GM18909 (cell line): Measurements from ENCODE around the gene DLX6.

ENCODE experiments used
- ATAC-seq: cut with Tn5 transposase; IDR thresholded peaks from one replicate; pipeline ENCODE4 v1.9.1; 2021; ENCODE audit warnings: mild to moderate bottlenecking; ENCODE audit not compliant: unreplicated experiment, poor library complexity

The DLX6 gene

DNA sequence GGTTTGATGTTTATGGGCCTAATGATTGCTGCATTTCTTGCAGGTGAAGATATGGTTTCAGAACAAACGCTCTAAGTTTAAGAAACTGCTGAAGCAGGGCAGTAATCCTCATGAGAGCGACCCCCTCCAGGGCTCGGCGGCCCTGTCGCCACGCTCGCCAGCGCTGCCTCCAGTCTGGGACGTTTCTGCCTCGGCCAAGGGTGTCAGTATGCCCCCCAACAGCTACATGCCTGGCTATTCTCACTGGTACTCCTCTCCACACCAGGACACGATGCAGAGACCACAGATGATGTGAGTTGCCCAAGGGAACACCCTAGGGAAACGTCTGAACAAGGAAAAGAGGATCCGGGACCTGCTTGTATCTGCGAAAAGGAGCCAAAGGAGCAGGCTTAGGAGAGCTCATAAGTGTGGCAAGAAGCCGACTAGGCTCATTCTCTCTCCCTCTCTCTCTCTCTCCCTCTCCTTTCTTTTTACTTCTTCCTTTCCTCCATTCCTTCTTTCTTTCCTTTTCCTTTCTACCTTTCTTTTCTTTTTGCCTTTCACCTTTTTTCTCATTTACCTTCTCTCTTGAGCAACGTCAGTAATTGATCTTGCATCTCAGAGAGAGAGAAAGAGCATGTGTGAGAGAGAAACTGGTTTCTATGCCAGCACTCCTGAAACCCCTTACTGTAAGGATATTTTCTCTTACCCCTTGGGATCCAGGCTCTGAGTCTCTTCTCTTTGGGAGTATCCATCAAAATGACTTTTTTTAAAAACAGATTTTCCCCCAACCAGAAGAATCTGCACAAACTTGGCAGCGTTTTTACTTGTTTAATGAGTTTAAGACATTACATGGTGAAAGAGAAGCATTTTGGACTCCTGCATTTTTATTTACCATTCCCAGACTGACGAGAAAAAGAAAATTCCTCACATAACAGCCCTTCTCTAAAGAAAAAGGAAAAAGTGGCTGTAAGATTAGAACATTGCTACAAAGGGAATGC is 4.7 kb downstream of the DLX6 start:
- no peak for ATAC-seq

DNA sequence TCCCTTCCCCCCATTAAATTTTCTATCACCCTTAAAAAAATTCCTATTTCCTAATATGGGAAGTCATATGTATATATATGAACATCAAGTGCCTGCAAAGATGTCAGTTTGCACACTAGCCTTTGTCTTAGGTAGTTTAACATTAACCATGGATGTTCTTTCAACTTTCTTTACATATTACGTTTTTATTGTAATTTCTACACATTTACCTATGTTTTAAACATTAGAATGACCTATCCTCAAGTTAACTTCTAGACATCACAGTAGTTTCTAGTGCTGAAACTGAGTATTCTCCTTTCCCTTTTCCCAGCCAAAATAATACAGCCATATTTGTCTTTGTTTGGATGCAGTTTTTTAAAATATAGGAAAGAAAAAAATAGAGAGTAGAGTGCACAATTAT is 5.8 kb downstream of the DLX6 start:
- no peak for ATAC-seq

- no peak for ATAC-seq
Observed at GRCh38 chr7:97011536-97012364, 6.4 kb downstream of the DLX6 start.

DNA sequence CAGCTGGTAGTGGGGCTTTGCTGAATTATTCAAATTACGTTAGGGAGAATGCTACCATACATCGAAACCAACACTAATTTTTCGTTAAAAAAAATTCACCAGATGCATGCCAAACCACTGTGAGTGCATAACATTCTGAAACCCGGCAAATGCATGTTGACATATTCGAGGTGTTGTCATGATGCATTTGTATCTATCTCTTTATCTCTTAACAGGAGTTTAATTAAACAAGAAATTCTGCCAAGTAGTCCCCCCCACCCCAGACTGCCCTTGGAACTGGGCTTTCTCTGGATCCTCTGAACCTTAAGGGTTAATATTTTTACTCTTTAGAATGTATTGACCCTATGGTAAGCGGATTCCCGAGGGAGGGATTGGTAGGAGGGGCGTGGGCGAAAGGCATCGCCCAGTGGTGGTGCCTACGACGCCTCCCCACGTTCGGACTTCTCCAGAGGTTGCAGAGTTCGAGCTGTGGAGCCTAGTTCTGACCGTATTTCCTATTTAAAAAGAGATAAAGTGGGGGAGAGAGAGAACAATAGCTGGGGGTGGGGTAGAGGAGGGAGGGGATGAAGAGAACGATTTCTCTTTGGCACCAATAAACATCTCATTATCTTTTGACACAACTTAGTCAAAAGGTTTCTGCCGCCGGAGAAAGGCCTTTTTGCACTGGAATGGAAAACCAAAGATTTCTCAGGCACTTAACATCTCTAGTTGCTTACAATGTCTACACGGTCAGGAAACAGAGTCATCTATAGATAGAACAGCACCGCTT is 7.2 kb downstream of the DLX6 start:
- ATAC-seq, result no peak

DNA sequence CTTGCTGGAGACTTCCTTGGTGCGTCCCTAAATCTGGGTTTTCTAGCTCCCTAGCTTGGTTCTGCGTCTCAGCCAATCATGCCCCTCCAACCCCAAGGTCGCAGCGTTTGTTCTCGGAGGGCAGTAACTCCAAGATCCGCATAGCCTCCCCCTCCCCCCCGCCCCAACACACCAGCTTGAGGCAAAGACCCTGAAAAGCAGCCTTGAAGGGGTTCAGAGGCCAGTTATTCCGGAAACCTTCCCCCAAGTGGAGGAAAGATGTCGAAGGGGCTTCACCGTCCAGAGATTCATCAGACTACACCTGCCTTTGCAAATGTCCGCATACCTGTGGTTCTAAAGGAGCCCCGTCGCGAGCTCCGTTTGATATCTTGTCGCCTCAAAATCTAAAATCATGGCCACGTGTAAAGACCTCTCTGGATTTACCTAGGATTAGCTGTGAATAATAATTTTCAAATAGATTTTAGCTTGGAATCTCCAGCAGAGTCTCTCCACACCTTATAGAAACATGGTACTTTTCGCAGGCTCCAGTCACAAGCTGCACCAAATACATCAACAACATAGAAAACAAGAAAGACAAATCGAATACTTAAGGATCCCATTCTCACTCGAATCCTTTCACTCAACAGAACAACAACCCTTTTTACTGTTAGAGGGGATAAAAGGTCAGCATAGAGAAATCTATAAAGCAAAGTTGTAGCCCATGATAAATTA is 7.9 kb downstream of the DLX6 start:
- no peak for ATAC-seq

DNA sequence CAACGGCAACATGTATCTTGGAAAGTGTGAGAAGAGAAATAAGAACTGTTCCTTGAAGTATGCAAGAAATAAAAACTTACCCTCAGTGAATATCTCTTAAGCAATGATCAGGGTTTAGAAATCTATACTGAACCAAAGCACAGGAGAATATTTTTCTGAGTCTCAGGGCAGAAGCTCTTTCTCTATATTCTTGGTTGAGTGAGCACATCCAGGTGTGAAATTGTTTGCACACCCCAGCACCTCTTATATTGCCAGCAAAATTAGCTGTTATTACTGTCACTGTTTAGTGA is 8.4 kb downstream of the DLX6 start:
- no peak for ATAC-seq

DNA sequence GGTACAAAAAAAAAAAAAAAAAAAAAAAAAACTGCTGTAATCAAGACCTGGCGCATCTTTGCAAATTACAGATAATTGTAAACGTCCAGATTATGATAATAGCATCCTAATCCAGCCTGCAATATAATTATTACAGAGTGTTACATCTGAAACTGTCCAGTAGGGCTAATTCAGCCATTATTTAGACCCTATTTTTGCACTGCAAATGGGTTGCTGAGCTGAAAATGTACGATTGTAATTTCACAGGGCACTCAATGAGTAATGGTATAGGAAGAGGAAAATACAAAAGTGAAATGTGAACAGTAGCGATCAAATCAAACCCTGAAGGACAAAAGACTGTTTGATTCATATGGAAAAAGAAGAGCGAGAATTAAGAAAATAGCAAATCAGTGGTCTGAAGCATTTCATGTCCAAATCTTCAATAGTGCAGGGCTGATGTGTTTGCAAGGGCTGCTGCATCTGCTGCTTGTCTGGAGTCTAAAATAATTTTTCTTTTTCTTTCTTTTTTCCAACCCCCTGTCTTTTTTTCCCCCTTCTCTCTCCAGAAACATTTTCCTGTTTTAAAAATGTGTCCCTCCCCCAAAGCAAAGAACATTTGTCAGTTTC is 8.9 kb downstream of the DLX6 start:
- no peak for ATAC-seq

DNA sequence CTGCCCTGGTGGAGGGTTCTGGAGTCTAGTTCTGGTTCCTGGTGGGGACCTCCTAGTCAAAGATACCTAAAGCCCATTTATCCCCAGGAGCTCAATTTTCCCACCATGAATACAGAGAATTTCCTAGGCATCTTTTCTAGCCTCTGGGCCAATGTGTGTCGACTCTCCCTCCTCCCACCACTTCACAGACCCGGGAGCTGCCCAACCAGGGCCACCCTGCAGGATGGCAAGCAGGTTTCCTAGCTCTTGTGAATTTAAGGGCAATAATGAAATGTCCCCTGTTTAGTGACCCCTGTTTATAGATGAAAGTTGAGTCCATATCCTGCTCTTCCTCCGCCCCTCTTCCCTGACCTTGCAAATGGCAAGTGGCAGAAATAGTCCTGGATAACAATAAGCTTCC is 9.9 kb downstream of the DLX6 start:
- no peak for ATAC-seq

DNA sequence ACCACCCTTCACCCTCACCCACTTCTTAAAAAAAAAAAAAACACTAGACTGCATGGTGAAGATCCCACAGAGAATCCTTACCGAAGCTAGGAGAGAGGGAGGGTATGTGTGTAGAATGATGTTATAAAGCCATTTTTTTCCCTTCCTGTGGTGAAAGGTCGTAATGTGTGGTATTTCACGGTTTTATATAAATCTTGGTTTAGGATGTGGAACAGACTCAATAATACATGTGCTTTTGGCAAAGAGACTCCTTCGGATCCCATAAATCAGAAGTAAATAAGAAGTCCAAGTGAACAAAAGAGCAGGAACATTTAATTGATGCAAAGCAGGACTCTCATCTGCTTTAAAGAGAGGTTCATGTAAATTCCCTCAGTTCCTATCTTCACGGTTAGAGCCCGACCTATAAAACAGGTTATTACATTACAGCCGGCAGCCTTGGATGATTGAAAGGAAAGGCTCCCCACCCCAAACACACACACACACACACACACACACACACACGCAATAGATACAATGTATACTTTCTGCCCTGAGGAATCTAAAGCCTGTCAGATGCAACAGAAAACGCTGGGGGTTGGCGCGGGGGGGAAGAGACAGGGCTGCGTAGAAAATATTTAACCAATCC is 10.5 kb downstream of the DLX6 start:
- ATAC-seq, result no peak

DNA sequence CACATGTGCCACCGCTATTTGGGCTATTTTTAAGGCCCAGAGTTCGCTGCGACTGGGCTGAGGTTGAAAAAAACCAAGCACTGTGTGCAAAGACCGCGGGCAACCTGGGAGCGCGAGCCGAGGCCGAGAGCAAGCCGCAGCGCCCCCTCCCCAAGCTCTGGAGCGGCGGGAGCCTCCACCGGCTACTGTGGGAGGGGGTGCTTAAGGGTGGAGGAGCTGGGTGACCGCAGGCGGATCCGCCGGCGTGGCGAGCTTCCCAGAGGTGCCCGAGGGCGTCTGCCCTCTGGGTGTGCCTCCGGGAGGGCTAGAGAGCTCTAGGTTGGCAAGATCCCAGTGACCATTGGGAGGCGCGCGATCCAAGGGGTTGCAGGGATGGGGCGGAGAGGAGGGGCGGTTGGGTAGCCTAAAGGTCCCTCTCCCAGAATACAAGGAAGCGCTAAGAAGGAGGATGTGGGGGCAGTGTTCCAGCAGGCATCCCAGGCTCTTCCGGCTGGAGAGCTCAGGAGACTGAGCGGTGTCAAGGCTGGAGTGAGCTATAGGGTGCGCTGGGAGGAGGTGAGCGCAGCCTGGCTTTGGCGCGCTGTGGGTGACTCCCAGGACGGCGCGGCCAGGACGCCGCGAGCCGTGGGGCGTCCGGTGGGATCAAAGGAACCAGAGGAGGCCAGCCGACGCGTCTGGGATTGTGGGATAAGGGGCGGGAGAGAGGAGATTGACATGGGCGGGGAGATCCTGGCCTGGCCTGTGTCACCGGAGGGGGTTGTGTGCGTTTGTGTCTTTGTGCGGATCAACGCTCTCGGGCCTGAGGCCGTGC is 11.2 kb downstream of the DLX6 start:
- no peak for ATAC-seq

DNA sequence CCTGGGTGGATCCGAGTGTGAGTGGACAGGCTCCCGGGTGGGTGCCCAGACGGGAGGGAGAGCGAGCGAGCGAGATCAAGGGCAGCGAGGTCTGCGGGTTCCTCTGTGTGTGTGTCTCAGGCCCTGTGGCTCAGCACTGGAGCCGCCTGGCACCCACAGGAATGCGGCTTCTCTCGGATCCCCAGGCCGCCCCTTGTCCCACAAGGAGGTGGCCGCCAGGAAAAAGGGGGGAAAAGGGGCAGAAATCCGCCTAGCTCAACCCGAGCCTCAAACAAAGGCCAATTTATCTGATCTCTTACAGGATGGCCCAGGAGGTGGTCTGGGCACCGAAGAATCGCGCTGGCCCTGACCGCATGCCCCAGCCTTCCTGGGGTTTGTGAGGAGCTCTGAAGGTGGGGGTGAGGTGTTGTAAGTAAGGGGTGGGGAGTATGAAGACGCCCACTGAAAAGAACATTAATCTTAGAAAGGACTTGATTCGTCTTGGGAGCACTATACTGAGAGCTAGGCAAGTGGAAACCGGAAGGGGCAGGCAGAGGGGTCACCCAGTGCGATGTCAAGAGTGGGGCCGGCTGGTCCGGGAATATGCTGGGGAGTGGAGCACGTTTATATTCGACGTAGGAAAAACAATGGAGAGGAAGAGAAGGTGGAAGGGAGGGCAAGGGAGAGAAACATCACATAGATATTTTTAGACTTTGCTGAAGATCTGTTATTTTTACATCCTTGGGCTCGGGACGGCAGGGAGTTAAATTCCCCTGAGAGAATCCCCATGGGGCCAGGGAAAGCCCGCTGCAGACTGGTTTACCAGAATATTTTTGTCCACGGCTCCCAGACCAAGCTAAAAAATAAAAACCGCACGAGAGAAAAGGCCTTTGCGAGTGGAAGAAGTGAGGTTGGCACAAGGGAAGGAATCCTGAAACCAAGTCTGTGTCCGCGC is 12.1 kb downstream of the DLX6 start:
- ATAC-seq, result no peak

- ATAC-seq, result no peak
Observed at GRCh38 chr7:97018126-97018601, 12.8 kb downstream of the DLX6 start.

DNA sequence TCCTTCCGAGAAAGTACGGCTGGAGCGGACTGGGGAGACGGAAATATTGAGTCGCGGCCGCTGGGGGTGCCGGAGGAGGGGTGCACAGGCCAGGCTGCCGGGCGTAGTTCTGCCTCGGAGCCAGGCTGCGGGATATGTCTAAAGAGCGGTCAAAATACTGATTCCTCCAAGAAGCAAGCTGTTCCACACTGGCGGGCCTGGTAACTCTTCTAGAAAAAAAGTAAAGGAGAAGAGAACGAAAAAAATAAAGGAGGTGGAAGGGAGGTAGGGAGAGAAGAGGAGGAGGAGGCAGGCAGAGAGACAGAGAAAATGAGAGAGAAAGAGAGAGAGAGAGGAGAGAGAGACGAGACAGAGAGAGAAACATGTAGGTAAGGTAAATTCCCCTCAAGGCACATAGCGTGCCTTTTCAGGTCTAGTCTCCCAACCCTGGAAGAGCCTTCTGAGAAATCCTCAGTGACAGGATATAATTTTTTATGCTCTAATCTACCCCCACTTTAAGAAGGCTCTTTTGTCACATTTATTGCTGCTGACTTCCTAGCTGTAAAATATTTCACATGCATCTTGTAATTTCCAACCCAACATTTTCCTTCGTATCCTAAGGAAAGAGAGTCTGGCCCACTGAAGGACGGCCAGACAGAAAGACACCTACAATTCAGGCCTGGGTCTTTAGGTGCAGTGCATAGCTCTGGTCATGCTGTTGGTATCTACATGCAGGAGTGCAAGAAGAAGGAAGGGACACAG is 13.6 kb downstream of the DLX6 start:
- no peak for ATAC-seq

DNA sequence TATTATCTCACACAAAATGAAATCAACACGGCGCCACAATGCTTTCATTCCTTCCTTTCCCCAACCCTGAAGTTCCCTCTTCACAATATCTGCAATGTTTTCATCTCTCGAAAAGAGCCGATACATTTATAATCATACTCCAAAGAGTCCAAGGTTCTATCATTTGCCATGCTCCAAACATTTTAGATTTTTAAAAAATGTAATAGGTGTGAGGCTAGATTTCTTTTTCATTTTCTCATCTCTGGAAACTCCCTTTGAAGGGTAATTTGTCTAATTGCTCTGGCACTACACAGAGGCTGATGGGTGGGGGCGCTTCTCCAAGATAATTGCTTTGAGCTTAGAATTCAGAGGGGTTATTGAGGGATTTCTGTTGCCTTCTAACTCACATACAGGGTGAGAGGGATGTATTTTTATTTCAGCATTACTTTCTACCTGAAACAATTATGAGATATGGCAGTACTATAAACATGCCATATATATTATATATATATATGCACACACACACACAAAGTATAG is 14.4 kb downstream of the DLX6 start:
- ATAC-seq, result no peak

- no peak for ATAC-seq
Observed at GRCh38 chr7:97020601-97020995, 15.2 kb downstream of the DLX6 start.

- no peak for ATAC-seq
Observed at GRCh38 chr7:97020996-97021746, 15.8 kb downstream of the DLX6 start.
